ENCODE results near the gene PLAU.
"Not testable (repeated sequence)": the region's sequence is repeated elsewhere in the genome, so short reads cannot be mapped to it uniquely, and the experiment has no call there.

PLAU gene

DNA sequence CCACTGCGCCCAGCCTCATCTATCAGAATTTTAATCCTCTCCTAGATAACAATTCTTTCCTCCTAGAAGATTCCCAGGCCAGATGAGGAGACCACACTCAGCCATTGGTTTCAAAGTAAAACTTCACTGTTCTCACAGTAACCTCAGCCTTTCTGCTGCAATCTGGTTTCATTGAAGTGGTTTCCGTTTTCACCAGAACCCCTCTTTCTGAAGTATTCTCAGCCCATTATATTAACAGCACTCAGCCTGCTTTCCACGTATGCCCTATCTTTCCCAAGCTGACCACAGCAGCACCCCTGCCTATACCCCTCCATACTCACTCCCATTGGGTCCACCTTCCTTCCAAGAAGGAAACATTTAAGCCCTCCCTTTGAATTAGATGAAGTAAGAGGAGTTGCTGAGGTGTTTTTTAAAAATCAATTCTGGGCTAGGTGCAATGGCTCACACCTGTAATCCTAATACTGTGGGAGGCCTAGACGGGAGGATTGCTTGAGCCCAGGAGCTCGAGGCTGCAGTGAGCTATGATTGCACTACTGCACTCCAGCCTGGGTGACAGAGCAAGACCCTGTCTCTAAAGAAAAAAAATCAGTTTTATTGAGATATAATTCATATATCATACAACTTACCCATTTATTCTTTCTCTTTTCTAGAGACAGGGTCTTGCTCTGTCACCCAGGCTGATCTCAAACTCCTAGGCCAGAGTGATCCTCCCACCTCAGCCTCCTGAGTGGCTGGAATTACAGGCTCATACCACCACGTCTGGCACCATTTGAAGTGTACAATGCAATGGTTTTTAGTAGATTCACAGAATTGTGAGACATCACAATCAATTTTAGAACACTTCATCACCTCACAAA lies 11.3 kb downstream of the PLAU start:
- DNase-seq (ENCODE audit: low read depth, low spot score), result no peak

DNA sequence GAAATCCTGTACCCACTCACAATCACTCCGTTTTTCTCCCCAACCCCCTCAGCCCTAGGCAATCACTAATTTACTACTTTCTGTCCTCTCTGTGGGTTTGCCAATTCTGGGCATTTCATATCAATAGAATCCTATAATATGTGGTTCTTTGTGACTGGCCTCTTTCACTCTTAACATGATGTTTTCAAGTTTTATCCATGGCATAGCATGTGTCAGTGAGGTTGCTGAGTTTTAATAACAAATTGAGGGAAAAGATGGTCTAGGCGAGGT lies 11.9 kb downstream of the PLAU start:
- no peak for DNase-seq (ENCODE audit: low read depth, low spot score)

DNA sequence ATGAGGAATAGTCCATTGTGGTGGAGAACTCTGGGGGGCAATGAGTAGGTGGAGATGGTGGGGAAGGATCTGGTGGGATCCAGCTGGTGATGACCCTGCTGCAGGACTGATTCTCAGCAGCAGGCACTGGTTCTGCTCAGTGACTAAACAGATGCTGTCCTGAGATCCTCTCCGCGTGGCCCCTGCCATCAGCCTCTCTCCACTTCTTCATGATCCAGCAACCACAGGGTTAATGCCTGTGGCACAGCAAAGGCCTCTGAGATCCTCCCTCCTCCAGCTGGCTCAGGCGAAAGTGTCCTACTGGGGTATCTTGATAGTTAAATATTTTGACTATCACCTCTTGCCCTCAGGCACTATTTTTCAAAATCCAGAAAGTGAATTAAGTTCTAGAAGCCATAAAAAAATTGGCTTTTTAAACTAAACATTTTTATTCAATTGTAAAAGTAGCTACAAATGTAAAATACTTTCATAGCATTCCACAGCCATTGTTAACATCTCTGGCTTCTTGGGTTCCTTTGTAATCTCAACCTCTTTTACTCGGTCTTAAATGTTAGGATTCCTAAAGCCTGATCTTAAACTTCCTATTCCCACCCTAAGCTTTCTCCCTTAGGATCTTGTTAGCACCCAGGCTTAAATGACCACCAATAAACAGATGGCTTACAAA lies 13.1 kb downstream of the PLAU start:
- DNase-seq (ENCODE audit: low read depth, low spot score), result no peak

DNA sequence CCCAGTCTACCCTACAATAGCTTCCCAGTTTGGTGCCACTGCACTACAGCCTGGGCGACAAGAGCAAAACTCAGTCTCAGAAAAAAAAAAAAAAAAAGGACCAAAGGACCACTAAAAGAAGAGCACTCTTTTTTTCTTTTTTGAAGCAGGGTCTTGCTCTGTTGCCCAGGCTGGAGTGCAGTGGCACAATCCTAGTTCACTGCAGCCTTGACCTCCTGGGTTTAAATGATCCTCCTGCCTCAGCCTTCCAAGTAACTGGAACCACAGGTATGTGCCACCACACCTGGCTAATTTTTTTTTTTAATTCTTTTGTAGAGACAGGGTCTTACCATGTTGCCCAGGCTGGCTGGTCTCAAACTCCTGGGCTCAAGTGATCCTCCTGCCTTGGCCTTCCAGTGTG lies 14.0 kb downstream of the PLAU start:
- DNase-seq (ENCODE audit: low read depth, low spot score), result no peak

DNA sequence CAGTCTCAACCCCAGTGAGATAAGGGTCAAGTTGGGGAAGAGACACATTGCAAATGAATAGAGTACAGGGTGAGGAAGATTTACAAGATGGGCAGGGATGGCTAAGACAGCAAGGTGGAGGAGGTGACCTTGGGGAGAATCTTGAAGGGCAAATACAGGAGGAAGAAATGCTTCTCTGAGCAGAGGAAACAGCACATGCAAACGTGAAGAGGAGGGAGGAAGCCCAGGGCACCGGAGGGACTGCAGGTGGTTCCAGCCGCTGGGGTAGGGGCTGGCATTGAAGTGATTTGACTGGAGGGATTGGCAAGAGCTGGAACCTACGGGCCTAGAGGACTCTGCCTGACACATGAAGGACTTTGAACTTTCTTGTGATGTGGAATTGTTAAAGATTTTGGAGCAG lies 14.6 kb downstream of the PLAU start:
- DNase-seq (ENCODE audit: low read depth, low spot score), result no peak

DNA sequence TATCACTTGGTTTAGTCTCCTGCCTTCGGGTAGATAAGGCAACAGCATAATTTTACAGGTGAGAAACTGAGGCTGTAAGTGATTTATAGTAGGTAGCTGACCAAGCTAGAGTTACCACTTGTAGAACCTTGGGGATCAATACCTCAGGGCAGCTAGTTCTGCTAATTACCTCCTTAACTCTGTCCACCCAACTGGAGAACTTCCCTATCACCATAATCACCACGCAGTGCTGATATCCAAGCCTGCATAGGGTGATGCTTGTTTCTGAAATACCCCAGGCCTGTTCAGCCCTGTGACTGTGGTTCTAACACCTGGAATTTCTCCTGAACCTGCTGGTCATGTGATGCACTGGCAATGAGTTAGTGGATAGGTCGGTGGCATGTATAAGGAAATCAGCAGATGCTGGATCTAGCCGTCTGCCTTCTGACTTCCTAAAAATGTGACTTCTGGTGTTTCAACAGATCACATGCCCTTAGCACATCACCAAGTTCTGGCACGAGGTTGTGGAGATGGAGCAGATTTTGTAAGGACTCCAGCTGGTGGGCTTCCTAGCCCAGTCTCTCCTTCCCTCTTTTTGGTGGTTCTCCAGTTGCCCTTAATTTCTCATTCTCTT lies 15.3 kb downstream of the PLAU start:
- DNase-seq (ENCODE audit: low read depth, low spot score), result no peak

DNA sequence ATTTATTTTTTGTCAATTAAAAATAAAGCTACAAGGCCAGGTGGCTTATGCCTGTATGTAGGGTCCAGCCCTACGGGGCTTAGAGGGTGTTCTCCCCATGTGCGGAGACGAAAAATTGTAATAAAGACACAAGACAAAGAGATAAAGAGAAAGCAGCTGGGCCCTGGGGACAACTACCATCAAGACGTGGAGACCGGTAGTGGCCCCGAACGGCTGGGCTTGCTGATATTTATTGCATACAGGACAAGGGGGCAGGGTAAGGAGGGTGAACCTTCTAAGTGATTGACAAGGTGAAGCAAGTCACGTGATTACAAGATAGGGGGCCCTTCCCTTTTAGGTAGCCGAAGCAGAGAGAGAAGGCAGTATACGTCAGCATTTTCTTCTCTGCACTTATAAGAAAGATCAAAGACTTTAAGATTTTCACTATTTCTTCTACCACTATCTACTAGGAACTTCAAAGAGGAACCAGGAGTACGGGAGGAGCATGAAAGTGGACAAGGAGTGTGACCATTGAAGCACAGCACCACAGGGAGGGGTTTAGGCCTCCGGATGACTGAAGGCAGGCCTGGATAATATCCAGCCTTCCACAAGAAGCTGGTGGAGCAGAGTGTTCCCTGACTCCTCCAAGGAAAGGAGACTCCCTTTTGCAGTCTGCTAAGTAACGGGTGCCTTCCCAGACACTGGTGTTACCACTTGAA lies 19.8 kb downstream of the PLAU start:
- not testable (repeated sequence) for DNase-seq (ENCODE audit: low read depth, low spot score)

DNA sequence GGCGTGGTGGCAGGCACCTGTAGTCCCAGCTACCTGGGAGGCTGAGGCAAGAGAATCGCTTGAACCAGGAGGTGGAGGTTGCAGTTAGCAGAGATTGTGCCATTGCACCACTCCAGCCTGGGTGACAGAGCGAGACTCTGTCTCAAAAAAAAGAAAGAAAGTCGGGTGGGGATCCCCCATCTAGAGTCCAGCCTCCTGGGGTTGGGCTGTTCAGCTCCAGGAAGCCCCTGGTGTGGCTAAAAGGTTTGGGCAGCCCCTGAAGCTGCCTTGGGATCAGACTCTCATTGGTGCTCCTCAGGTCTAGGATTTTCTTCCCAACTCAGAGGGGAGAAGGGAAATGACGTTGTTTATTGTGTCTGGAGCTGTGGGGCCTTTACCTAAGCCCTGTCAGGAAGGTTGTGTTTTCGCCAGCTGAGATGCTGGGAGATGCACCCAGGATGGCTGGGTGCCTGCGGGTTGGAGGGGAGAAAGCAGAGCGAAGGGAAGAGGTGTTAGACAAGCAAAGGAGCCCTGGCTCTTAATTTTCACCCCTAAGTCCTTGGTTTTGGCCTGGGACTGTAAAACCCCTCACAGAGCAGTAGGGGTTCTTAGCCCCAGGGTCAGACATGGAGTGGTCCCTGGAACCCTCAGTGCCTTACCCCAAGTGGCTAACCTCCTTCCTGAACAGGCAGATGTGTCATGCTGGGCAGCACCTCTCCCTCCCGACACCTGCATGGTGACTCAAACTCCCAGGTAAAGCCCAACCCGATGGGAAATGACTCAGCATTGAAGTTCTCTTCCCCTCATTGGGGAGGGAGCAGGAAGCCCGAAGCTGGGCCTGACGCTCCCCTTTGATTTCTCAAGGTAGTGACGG lies 21.1 kb downstream of the PLAU start:
- DNase-seq (ENCODE audit: low read depth, low spot score), result no peak

DNA sequence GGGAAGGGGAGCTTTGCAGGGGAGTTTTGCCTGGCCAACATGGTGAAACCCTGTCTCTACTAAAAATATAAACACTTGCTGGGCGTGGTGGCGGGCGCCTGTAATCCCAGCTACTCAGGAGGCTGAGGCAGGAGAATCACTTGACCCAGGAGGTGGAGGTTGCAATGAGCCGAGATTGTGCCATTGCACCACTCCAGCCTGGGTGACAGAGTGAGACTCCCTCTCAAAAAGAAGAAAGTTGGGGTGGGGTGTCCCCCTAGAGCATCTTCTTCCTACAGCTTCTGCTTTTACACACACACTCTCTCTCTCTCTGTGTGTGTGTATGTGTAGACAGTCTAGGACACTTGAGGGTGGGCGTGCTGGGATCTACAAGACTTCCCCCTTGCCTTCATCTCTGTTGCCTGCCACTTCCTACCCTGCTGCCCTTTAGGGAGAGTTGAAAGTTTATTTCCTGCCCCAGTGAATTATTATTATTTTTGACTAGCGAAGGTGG lies 21.7 kb downstream of the PLAU start:
- no peak for DNase-seq (ENCODE audit: low read depth, low spot score)

DNA sequence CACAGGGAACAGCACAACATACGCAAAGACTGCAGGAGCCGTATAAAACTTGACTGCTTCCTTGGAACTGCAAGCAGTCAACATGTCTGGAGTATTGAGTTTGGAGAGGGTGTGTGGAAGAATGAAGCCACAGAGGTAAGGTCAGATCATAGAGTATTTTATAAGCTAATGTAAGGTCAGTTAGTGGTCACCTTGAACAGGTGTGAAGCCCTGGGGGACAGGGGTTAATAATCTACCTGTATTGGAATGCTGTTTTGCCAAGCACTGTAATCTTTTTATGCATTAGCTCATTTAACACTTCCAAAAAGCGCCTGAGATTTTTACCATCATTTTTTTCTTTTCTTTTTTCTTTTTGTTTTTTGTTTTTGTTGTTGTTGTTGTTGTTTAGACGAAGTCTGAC lies 23.1 kb downstream of the PLAU start:
- DNase-seq (ENCODE audit: low read depth, low spot score), result no peak

DNA sequence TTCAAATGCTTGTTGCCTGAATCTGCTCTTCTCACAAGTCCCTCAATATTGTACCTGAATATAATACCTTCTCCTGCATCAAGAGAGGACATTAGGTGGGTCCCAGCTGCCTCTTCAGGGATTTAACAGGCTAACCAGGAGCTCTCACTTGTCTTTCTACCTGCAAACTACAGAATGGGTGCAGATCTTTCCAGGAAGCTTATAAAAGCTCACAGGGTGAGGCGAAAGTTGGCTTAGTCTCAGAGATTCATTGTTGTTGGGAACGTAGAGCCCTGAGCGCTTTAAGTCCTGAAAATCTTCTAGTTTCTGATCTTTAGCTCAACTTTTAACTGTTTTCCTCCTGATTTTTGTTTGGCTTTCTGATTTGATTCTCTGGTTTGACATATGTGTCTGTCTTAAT lies 25.0 kb downstream of the PLAU start:
- no peak for DNase-seq (ENCODE audit: low read depth, low spot score)

DNA sequence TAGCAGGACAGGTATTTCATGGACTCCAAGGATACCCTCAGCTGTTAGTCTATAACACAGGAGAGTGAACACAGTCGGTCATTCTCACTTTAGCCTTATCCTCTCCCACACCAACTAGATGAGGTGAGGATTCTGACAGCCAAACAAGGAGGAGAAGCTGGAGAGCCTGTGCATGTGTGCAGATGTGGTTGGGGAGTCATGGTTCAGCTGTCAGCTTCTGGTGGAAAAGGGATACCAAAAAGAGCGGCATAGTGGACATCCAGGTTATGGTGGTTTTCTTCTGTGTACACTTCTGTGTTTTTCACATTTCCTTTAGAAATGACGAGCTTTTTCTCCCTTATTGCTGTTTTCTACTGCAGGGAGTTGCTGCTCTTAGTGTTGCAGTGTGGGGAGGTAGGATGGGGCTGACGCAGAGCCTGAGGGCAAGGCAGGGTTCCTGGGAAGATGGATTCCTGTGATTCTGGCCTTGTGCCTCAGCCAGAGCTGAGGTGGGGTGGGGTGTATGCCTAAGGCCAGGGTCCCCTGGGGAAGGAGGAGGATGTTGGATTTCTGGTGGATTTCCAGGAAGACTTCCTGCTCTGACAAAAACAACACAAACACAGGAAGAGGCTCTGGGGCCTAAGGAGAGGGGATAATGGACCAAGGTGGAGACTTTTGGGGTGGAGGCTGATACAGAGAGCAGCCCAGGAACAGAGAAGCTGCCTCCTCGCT lies 26.6 kb downstream of the PLAU start:
- DNase-seq (ENCODE audit: low read depth, low spot score), result no peak

DNA sequence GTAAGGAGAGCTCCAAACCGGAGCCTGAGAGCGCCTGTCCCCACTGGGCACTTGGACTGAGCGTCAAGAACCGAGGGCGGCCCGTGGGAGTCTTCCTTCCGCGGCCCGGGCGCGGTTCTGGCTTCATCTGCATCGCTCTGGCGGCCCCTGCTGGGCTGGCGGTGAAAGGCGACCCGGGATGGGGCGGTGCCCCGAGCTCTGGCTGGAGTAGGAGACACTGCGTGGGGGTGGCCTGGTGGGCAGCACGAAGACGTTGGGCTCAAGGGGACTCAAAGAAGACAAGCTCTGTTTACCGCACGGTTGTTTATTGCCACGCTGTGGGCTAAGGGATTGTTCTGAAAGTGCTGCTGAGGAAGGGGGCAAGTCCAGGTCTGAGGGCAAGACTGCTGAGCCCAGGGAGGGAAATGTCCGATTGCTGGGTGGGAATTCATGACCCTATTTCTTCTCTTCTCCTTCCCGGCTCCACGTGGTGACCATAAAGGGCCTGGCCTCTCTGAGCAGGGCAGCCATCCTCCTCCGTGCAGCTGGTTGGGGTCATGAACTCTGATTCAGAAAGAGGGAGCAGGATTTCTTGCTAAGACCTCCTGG lies 29.8 kb downstream of the PLAU start:
- DNase-seq (ENCODE audit: low read depth, low spot score), result no peak

DNA sequence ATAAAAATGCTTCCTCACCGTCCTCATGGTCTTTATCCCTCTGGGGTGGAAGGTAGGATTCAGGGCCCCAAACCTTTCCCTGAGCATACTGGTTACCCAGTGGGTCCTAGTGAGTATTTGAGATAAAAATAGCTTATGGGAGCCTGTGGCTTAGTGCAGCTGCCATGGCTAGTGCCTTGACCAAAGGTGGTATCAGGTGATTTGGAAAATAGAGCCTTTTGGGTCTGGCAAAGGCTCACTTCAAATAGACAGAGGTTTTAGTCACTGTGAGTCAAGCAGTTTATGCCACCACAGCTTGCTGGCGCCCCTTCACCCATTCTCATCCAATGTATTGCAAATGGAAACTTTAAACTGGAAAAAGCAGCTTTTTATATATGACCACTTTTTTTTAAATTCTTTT lies 30.4 kb downstream of the PLAU start:
- no peak for DNase-seq (ENCODE audit: low read depth, low spot score)

DNA sequence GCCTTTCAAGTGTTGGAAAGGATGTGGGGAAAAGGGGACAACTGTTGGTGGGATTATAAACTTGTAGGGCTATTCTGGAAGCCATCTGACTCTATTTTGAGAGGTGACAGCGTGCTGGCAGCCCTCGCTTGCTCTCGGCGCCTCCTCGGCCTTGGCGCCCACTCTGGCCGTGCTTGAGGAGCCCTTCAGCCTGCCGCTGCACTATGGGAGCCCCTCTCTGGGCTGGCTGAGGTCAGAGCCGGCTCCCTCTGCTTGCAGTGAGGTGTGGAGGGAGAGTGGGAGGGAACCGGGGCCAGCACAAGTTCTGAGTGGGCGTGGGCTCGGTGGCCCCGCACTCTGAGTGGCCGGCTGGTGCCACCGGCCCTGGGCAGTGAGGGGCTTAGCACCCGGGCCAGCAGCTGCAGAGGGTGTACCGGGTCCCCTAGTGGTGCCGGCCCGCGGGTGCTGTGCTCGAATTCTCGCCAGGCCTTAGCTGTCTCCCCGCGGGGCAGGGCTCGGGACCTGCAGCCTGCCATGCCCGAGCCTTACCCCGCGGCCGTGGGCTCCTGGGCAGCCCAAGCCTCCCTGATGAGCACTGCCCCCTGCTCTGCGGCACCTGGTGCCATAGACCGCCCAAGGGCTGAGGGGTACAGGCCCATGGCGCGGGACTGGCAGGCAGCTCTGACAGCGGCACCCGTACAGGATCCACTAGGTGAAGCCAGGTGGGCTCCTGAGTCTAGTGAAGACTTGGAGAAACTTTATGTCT lies 33.6 kb downstream of the PLAU start:
- DNase-seq (ENCODE audit: low read depth, low spot score), result no peak

DNA sequence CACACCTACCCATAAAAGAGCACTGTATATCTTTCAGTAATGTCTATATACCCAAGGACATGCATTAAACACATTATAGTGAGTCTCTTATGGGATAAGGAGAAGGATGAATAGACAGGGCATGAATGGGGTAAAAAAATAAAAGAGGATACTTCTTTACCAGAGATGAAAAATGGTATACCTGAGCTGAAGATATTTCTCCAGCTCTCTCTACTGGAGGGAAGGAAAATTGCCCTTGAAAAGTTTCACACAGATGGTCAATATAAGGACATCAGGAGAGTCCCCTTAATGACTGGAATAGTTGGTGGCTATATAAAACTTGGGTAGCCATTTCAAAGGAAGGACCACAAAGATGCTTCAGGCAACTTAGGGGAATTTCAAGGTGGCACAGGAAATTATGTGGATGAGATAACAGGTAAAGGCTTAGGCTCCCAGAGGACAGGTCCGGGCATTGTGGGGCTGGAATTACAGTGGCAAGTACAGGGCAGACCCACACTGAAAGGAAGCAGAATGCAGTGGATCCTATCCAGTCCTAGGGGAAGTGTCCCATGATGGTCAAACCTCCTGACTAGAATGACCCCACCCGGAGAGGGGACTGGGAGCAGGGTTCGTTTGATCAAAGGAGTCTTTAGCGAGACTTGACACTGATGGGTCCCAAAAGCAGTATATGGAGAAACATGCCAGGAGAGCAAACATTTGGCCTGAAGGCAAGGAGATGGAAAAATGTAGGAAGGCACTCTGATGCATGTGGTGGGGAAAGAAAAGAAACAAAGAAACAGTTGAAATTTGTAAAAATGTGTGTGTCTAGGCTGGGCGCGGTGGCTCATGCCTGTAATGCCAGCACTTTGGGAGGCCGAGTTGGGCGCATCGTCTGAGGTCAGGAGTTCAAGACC lies 35.6 kb downstream of the PLAU start:
- no peak for DNase-seq (ENCODE audit: low read depth, low spot score)

DNA sequence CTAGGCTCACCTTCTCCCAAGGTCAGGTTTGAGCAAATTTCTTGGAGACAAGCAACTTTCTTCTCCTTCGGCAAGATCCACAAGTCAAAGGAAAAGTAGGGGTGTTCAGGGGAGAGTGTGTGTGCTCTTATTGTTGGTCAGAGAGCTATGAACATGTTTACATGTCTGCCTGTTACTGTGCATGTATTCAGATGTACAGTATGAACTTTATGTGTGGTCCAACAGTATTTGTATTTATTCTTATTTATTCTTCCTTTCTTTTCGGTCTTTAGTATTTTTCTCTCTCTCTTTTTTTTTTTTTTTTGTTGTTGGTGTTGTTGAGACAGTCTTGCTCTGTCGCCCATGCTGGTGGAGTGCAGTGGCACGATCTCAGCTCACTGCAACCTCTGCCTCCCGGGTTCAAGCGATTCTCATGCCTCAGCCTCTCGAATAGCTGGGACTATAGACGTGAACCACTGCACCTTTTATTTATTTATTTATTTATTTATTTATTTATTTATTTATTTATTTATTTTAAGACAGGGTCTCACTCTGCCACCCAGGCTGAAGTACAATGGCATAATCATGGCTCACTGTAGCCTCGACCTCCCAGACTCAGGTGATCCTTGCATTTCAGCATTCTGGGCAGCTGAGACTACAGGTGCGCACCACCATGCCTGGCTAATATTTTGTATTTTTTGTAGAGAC lies 38.2 kb downstream of the PLAU start:
- DNase-seq (ENCODE audit: low read depth, low spot score), result no peak
